Activated T-helper 1 cell treated with Interleukin-2 at 50 U/mL for 16 hours (primary cell): ENCODE results near the gene IL1R2.
"Not testable (repeated sequence)": the region's sequence is repeated elsewhere in the genome, so short reads cannot be mapped to it uniquely, and the experiment has no call there.

Source experiments
- DNase-seq: peaks from one replicate; pipeline ENCODE4 v3.0.0-alpha.2; 2020; ENCODE audit warnings: low read depth

IL1R2 gene

GRCh38 chr2:102000012-102000411 is 8.3 kb downstream of the IL1R2 start:
- DNase-seq, result no peak

GRCh38 chr2:102000813-102001766 is 9.3 kb downstream of the IL1R2 start:
- DNase-seq, result no peak

GRCh38 chr2:102001767-102002142 is 10.0 kb downstream of the IL1R2 start:
- DNase-seq, result no peak

- no peak for DNase-seq
These were observed 10.5 kb downstream of the IL1R2 start for GRCh38 chr2:102002228-102002627.

- DNase-seq, result not testable (repeated sequence)
These were observed 11.1 kb downstream of the IL1R2 start for GRCh38 chr2:102002909-102003308.

- no peak for DNase-seq
These were observed 11.9 kb downstream of the IL1R2 start for GRCh38 chr2:102003696-102004095.

- DNase-seq, result no peak
These were observed 12.8 kb downstream of the IL1R2 start for GRCh38 chr2:102004581-102004980.

GRCh38 chr2:102005449-102005848 is 13.7 kb downstream of the IL1R2 start:
- no peak for DNase-seq

- no peak for DNase-seq
These were observed 14.5 kb downstream of the IL1R2 start for GRCh38 chr2:102005989-102006885.

GRCh38 chr2:102006886-102007278 is 15.1 kb downstream of the IL1R2 start:
- no peak for DNase-seq

GRCh38 chr2:102008490-102008889 is 16.7 kb downstream of the IL1R2 start:
- DNase-seq, result no peak

- DNase-seq, result no peak
These were observed 17.8 kb downstream of the IL1R2 start for GRCh38 chr2:102009557-102009956.

- no peak for DNase-seq
These were observed 19.1 kb downstream of the IL1R2 start for GRCh38 chr2:102010902-102011301.

GRCh38 chr2:102012061-102012614 is 20.4 kb downstream of the IL1R2 start:
- DNase-seq, result no peak

- no peak for DNase-seq
These were observed 21.7 kb downstream of the IL1R2 start for GRCh38 chr2:102013206-102014040.

- DNase-seq, result no peak
These were observed 22.2 kb downstream of the IL1R2 start for GRCh38 chr2:102014041-102014345.

GRCh38 chr2:102015399-102015798 is 23.6 kb downstream of the IL1R2 start:
- no peak for DNase-seq

GRCh38 chr2:102016399-102016955 is 24.7 kb downstream of the IL1R2 start:
- no peak for DNase-seq

- no peak for DNase-seq
These were observed 27.2 kb downstream of the IL1R2 start for GRCh38 chr2:102018823-102019445.

GRCh38 chr2:102020596-102021170 is 28.9 kb downstream of the IL1R2 start:
- DNase-seq, result peak; percentile 63

GRCh38 chr2:102021779-102022178 is 30.0 kb downstream of the IL1R2 start:
- DNase-seq, result no peak
